HEK293 (cell line): ENCODE results near the gene IRF2.

ENCODE experiments used
- CTCF ChIA-PET: fragments of 350-600 bp; formaldehyde crosslinking; extraction: SDS; loops from one replicate; lab custom pipeline; 2021; ENCODE audit warnings: antibody characterized with exemption; lab: Yijun Ruan, JAX
- POLR2A ChIA-PET: fragments of 300-600 bp; formaldehyde crosslinking; extraction: SDS; loops from one replicate; lab custom pipeline; 2020; ENCODE audit warnings: antibody characterized with exemption, inconsistent platforms; lab: Yijun Ruan, JAX
- H3K27ac ChIP-seq: fragments of 200-500 bp; sonication (Bioruptor generic); 2 replicates; pipeline ENCODE4 v1.5.1; 2014; ENCODE audit warnings: low read depth, low read length, control low read depth, inconsistent platforms; ENCODE audit errors: extremely low read depth
- H3K36me3 ChIP-seq, 2 experiments: fragments of 200-500 bp in 1 of 2; sonication (Bioruptor generic) in 1 of 2; 1 replicate in 1 of 2; 2 replicates in 1 of 2; pipeline ENCODE4 v1.5.1; 2014 to 2017; ENCODE audit warnings: inconsistent platforms in 2 of 2, low read length in 2 of 2; ENCODE audit not compliant: control insufficient read depth in 2 of 2, insufficient read depth in 1 of 2
- H3K4me1 ChIP-seq: fragments of 200-500 bp; sonication (Bioruptor generic); 2 replicates; pipeline ENCODE4 v1.5.1; 2014; ENCODE audit warnings: mild to moderate bottlenecking, low read length, inconsistent platforms; ENCODE audit not compliant: control insufficient read depth, insufficient read depth
- H3K4me3 ChIP-seq: 2 replicates; pipeline ENCODE4 v1.5.1; 2011; ENCODE audit warnings: low read depth, mild to moderate bottlenecking, control low read depth, low read length, moderate library complexity
- H3K9me3 ChIP-seq: fragments of 200-500 bp; sonication (Bioruptor generic); 2 replicates; pipeline ENCODE4 v1.5.1; 2014; ENCODE audit warnings: low read depth, low read length, inconsistent platforms; ENCODE audit not compliant: control insufficient read depth, insufficient read depth
- BCL11B ChIP-seq: fragments of 450-650 bp; formaldehyde crosslinking; IDR thresholded peaks from 2 replicates; pipeline ENCODE4 v1.5.1; 2016; ENCODE audit warnings: low read depth, missing biosample characterization, missing genetic modification characterization
- KLF9 ChIP-seq: fragments of 450-650 bp; formaldehyde crosslinking; IDR thresholded peaks from 2 replicates; pipeline ENCODE4 v1.5.1; 2016; ENCODE audit warnings: missing biosample characterization, missing genetic modification characterization, low read depth
- PRDM4 ChIP-seq: fragments of 450-650 bp; formaldehyde crosslinking; IDR thresholded peaks from 2 replicates; pipeline ENCODE4 v1.5.1; 2017; ENCODE audit warnings: missing biosample characterization, missing genetic modification characterization
- REPIN1 ChIP-seq: fragments of 450-650 bp; formaldehyde crosslinking; IDR thresholded peaks from 2 replicates; pipeline ENCODE4 v1.5.1; 2017; ENCODE audit warnings: missing biosample characterization, missing genetic modification characterization, low read depth
- YY2 ChIP-seq: fragments of 450-650 bp; formaldehyde crosslinking; IDR thresholded peaks from 2 replicates; pipeline ENCODE4 v1.5.1; 2016; ENCODE audit warnings: missing biosample characterization, missing genetic modification characterization
- ZBTB17 ChIP-seq: fragments of 450-650 bp; formaldehyde crosslinking; IDR thresholded peaks from 2 replicates; pipeline ENCODE4 v1.5.1; 2016; ENCODE audit warnings: missing biosample characterization, missing genetic modification characterization
- ZEB2 ChIP-seq: fragments of 450-650 bp; formaldehyde crosslinking; IDR thresholded peaks from 2 replicates; pipeline ENCODE4 v1.5.1; 2016; ENCODE audit warnings: missing biosample characterization, missing genetic modification characterization
- ZIC2 ChIP-seq: fragments of 450-650 bp; formaldehyde crosslinking; IDR thresholded peaks from 2 replicates; pipeline ENCODE4 v1.5.1; 2016; ENCODE audit warnings: missing biosample characterization, missing genetic modification characterization
- ZNF24 ChIP-seq: fragments of 450-650 bp; formaldehyde crosslinking; IDR thresholded peaks from 2 replicates; pipeline ENCODE4 v1.5.1; 2016; ENCODE audit warnings: missing biosample characterization, missing genetic modification characterization
- ZNF366 ChIP-seq: fragments of 450-650 bp; formaldehyde crosslinking; conservative IDR thresholded peaks from 2 replicates; pipeline ENCODE4 v1.5.1; 2016; ENCODE audit warnings: missing biosample characterization, missing genetic modification characterization
- ZNF501 ChIP-seq: fragments of 450-650 bp; formaldehyde crosslinking; IDR thresholded peaks from 2 replicates; pipeline ENCODE4 v1.5.1; 2016; ENCODE audit warnings: missing biosample characterization, missing genetic modification characterization
- ZNF510 ChIP-seq: fragments of 450-650 bp; formaldehyde crosslinking; IDR thresholded peaks from 2 replicates; pipeline ENCODE4 v1.5.1; 2018; ENCODE audit warnings: mild to moderate bottlenecking, missing genetic modification characterization, missing biosample characterization; ENCODE audit not compliant: insufficient replicate concordance
- ZNF600 ChIP-seq: fragments of 450-650 bp; formaldehyde crosslinking; IDR thresholded peaks from 2 replicates; pipeline ENCODE4 v1.5.1; 2016; ENCODE audit warnings: missing biosample characterization, missing genetic modification characterization
- ZNF707 ChIP-seq: fragments of 450-650 bp; formaldehyde crosslinking; IDR thresholded peaks from 2 replicates; pipeline ENCODE4 v1.5.1; 2016; ENCODE audit warnings: missing biosample characterization, missing genetic modification characterization
- ZSCAN23 ChIP-seq: fragments of 450-650 bp; formaldehyde crosslinking; IDR thresholded peaks from 2 replicates; pipeline ENCODE4 v1.5.1; 2016; ENCODE audit warnings: missing biosample characterization, missing genetic modification characterization
- TF ChIP-seq, protein P1 (sequence below): fragments of 450-650 bp; formaldehyde crosslinking; IDR thresholded peaks from 2 replicates; pipeline ENCODE4 v1.5.1; 2016; ENCODE audit warnings: missing biosample characterization, missing genetic modification characterization
- TF ChIP-seq, protein P2 (sequence below): fragments of 450-650 bp; formaldehyde crosslinking; IDR thresholded peaks from 2 replicates; pipeline ENCODE4 v1.5.1; 2017; ENCODE audit warnings: missing biosample characterization, missing genetic modification characterization
- TF ChIP-seq, protein P3 (sequence below): fragments of 450-650 bp; formaldehyde crosslinking; IDR thresholded peaks from 2 replicates; pipeline ENCODE4 v1.5.1; 2016; ENCODE audit warnings: missing biosample characterization, missing genetic modification characterization
- TF ChIP-seq, protein P4 (sequence below): fragments of 450-650 bp; formaldehyde crosslinking; IDR thresholded peaks from 2 replicates; pipeline ENCODE4 v1.5.1; 2016; ENCODE audit warnings: missing biosample characterization, missing genetic modification characterization

Gene IRF2

DNA sequence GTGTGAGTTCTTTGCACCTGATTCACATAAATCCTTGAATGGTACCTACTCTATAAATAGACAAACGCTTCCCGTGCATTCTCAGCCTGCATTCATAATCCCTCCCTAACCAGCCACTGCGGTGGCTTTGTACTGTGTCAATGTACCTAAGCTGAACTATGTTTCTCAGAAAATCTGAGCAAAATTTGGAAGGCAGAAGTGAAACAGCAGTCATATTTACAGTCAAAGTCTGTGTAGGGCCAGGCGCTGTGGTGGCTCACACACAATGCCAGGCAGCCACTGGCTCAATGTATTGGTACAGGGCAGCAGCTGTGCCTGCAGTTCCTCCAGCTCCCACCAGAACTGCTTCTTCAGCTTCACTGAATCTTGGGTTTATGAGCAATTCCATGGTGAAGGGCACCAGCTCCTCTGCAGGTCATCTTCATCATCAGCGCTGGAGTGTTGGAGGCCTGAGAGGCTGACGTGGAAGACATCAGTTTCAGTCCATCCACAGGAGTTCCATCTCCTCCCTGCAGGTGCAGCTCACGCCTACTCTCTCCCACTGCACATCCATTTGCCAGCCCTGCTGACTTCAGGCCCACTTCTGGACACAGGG, 32.3 kb upstream of the IRF2 start:
- no peak overlapping the region for H3K4me3 ChIP-seq
- TF ChIP-seq, protein P1, sequence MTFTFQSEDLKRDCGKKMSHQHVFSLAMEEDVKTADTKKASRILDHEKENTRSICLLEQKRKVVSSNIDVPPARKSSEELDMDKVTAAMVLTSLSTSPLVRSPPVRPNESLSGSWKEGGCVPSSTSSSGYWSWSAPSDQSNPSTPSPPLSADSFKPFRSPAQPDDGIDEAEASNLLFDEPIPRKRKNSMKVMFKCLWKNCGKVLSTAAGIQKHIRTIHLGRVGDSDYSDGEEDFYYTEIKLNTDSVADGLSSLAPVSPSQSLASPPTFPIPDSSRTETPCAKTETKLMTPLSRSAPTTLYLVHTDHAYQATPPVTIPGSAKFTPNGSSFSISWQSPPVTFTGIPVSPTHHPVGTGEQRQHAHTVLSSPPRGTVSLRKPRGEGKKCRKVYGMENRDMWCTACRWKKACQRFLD (tag by site-specific recombination): no peak
- TF ChIP-seq BCL11B (tag by site-specific recombination): no peak
- TF ChIP-seq, protein P2, sequence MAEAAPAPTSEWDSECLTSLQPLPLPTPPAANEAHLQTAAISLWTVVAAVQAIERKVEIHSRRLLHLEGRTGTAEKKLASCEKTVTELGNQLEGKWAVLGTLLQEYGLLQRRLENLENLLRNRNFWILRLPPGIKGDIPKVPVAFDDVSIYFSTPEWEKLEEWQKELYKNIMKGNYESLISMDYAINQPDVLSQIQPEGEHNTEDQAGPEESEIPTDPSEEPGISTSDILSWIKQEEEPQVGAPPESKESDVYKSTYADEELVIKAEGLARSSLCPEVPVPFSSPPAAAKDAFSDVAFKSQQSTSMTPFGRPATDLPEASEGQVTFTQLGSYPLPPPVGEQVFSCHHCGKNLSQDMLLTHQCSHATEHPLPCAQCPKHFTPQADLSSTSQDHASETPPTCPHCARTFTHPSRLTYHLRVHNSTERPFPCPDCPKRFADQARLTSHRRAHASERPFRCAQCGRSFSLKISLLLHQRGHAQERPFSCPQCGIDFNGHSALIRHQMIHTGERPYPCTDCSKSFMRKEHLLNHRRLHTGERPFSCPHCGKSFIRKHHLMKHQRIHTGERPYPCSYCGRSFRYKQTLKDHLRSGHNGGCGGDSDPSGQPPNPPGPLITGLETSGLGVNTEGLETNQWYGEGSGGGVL (tag by site-specific recombination): no peak
- TF ChIP-seq PRDM4: no peak
- TF ChIP-seq, protein P3, sequence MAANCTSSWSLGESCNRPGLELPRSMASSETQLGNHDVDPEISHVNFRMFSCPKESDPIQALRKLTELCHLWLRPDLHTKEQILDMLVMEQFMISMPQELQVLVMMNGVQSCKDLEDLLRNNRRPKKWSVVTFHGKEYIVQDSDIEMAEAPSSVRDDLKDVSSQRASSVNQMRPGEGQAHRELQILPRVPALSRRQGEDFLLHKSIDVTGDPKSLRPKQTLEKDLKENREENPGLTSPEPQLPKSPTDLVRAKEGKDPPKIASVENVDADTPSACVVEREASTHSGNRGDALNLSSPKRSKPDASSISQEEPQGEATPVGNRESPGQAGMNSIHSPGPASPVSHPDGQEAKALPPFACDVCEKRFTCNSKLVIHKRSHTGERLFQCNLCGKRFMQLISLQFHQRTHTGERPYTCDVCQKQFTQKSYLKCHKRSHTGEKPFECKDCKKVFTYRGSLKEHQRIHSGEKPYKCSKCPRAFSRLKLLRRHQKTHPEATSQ (tag by site-specific recombination): no peak
- no peak for TF ChIP-seq YY2 (tag by site-specific recombination)
- TF ChIP-seq ZSCAN23 (tag by site-specific recombination): no peak
- TF ChIP-seq, protein P4, sequence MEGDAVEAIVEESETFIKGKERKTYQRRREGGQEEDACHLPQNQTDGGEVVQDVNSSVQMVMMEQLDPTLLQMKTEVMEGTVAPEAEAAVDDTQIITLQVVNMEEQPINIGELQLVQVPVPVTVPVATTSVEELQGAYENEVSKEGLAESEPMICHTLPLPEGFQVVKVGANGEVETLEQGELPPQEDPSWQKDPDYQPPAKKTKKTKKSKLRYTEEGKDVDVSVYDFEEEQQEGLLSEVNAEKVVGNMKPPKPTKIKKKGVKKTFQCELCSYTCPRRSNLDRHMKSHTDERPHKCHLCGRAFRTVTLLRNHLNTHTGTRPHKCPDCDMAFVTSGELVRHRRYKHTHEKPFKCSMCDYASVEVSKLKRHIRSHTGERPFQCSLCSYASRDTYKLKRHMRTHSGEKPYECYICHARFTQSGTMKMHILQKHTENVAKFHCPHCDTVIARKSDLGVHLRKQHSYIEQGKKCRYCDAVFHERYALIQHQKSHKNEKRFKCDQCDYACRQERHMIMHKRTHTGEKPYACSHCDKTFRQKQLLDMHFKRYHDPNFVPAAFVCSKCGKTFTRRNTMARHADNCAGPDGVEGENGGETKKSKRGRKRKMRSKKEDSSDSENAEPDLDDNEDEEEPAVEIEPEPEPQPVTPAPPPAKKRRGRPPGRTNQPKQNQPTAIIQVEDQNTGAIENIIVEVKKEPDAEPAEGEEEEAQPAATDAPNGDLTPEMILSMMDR (tag by site-specific recombination): no peak
- TF ChIP-seq ZNF24 (tag by site-specific recombination): no peak
- TF ChIP-seq ZNF600 (tag by site-specific recombination): no peak
- no peak for TF ChIP-seq ZNF366
- TF ChIP-seq ZNF501 (tag by site-specific recombination): no peak
- TF ChIP-seq ZNF510: no peak
- no peak for TF ChIP-seq REPIN1 (tag by site-specific recombination)
- no peak for TF ChIP-seq ZIC2 (tag by site-specific recombination)
- no peak for TF ChIP-seq ZBTB17 (tag by site-specific recombination)
- no peak for TF ChIP-seq KLF9 (tag by site-specific recombination)
- TF ChIP-seq ZNF707: no peak
- no peak for TF ChIP-seq ZEB2
- H3K36me3 ChIP-seq: no peaks in the 10 kb centered on the region
- CTCF ChIA-PET: interaction anchor here (0.6 to 0.7 kb wide), 3 partner anchors 17 to 242 kb away, joined by 3 read pairs; no protein-coding TSS in a partner anchor
- H3K4me1 ChIP-seq: no peaks in the 10 kb centered on the region
- POLR2A ChIA-PET: interaction anchor here (1.8 kb wide), 1 partner anchor 32 kb away, joined by 7 read pairs; the partner anchor contains the start of gene IRF2
- no peak overlapping the region for H3K27ac ChIP-seq
- H3K9me3 ChIP-seq: no peaks in the 10 kb centered on the region
